NCI-H2196 treated with DMSO at 0.1 percent for 48 hours (cell line): ENCODE data around the gene FHAD1.

ENCODE experiments used
- DNase-seq: peaks from one replicate; lab custom pipeline; 2025; ENCODE audit not compliant: unreplicated experiment; lab: John Stamatoyannopoulos, UW

Gene FHAD1

GRCh38 chr1:15245593-15246360 is 1.2 kb upstream of the FHAD1 start:
- DNase-seq, result no peak

- DNase-seq, result no peak
Measured at GRCh38 chr1:15248216-15248615, 1.2 kb downstream of the FHAD1 start.

- no peak for DNase-seq
Measured at GRCh38 chr1:15249081-15249480, 2.1 kb downstream of the FHAD1 start.

GRCh38 chr1:15251857-15252835 is 5.1 kb downstream of the FHAD1 start:
- no peak for DNase-seq

GRCh38 chr1:15254559-15254958 is 7.5 kb downstream of the FHAD1 start:
- DNase-seq, result no peak

- no peak for DNase-seq
Measured at GRCh38 chr1:15255582-15256149, 8.6 kb downstream of the FHAD1 start.

GRCh38 chr1:15256584-15256983 is 9.6 kb downstream of the FHAD1 start:
- no peak for DNase-seq

GRCh38 chr1:15257309-15257708 is 10.3 kb downstream of the FHAD1 start:
- no peak for DNase-seq

- DNase-seq, result no peak
Measured at GRCh38 chr1:15258833-15259621, 12.0 kb downstream of the FHAD1 start.

GRCh38 chr1:15259622-15260007 is 12.6 kb downstream of the FHAD1 start:
- no peak for DNase-seq

GRCh38 chr1:15260418-15261154 is 13.6 kb downstream of the FHAD1 start:
- no peak for DNase-seq

- DNase-seq, result no peak
Measured at GRCh38 chr1:15261155-15262002, 14.4 kb downstream of the FHAD1 start.

GRCh38 chr1:15262003-15262377 is 15.0 kb downstream of the FHAD1 start:
- DNase-seq, result no peak

- no peak for DNase-seq
Measured at GRCh38 chr1:15262706-15263105, 15.7 kb downstream of the FHAD1 start.

GRCh38 chr1:15264769-15265168 is 17.7 kb downstream of the FHAD1 start:
- no peak for DNase-seq

GRCh38 chr1:15271196-15271595 is 24.2 kb downstream of the FHAD1 start:
- DNase-seq, result no peak

GRCh38 chr1:15272009-15272781 is 25.2 kb downstream of the FHAD1 start:
- no peak for DNase-seq

- DNase-seq, result no peak
Measured at GRCh38 chr1:15272782-15273127, 25.7 kb downstream of the FHAD1 start.

- no peak for DNase-seq
Measured at GRCh38 chr1:15273274-15273673, 26.3 kb downstream of the FHAD1 start.
